ENCODE measurements around the gene SKP1.
"Not testable (repeated sequence)": the region's sequence is repeated elsewhere in the genome, so short reads cannot be mapped to it uniquely, and the experiment has no call there.

The SKP1 gene

GRCh38 chr5:134176511-134177368, at the start of gene SKP1:
Gene SKP1, minus strand, starts transcription at chr5:134176950. Its CDS starts 2,928 bp downstream, at chr5:134174022.
- peak; percentile 90 for DNase-seq (ENCODE audit: low spot score)

GRCh38 chr5:134225780-134226440, 49.2 kb upstream of the SKP1 start, which contains the start of gene PPP2CA:
Gene PPP2CA, minus strand, starts transcription at chr5:134226073. Its CDS starts 212 bp downstream, at chr5:134225861.
- DNase-seq (ENCODE audit: low spot score), result peak; percentile 96

GRCh38 chr5:134224888-134225779, 48.4 kb upstream of the SKP1 start:
- peak; percentile 56 for DNase-seq (ENCODE audit: low spot score)

GRCh38 chr5:134223406-134224248, 46.9 kb upstream of the SKP1 start:
- DNase-seq (ENCODE audit: low spot score), result peak; percentile 26

GRCh38 chr5:134221690-134222089, 44.9 kb upstream of the SKP1 start:
- DNase-seq (ENCODE audit: low spot score), result not testable (repeated sequence)

- DNase-seq (ENCODE audit: low spot score), result no peak
These were observed 39.0 kb upstream of the SKP1 start for GRCh38 chr5:134215757-134216156.

- DNase-seq (ENCODE audit: low spot score), result not testable (repeated sequence)
These were observed 34.7 kb upstream of the SKP1 start for GRCh38 chr5:134211263-134212031.

GRCh38 chr5:134209477-134210245, 32.9 kb upstream of the SKP1 start:
- DNase-seq (ENCODE audit: low spot score), result no peak

- DNase-seq (ENCODE audit: low spot score), result no peak
These were observed 30.9 kb upstream of the SKP1 start for GRCh38 chr5:134207696-134208095.

- no peak for DNase-seq (ENCODE audit: low spot score)
These were observed 29.9 kb upstream of the SKP1 start for GRCh38 chr5:134206627-134207160.

GRCh38 chr5:134204575-134204974, 27.8 kb upstream of the SKP1 start:
- DNase-seq (ENCODE audit: low spot score), result no peak

- no peak for DNase-seq (ENCODE audit: low spot score)
These were observed 26.9 kb upstream of the SKP1 start for GRCh38 chr5:134203630-134204029.

- DNase-seq (ENCODE audit: low spot score), result no peak
These were observed 18.9 kb upstream of the SKP1 start for GRCh38 chr5:134195666-134196065.

- no peak for DNase-seq (ENCODE audit: low spot score)
These were observed 12.3 kb upstream of the SKP1 start for GRCh38 chr5:134189031-134189430.

GRCh38 chr5:134188092-134188491, 11.3 kb upstream of the SKP1 start:
- DNase-seq (ENCODE audit: low spot score), result no peak

GRCh38 chr5:134184155-134185135, 7.7 kb upstream of the SKP1 start:
- DNase-seq (ENCODE audit: low spot score), result peak; percentile 85

GRCh38 chr5:134183481-134183880, 6.7 kb upstream of the SKP1 start:
- no peak for DNase-seq (ENCODE audit: low spot score)

GRCh38 chr5:134178096-134178419, 1.3 kb upstream of the SKP1 start:
- DNase-seq (ENCODE audit: low spot score), result no peak

All from hematopoietic multipotent progenitor cell treated with erythropoietin and hydrocortisone succinate and interleukin-3 and kit ligand, for 15 days (in vitro differentiated cells).